Activated CD8-positive, alpha-beta memory T cell treated with anti-CD3 and anti-CD28 coated beads, Interleukin-2, amount 50 U/mL, for 1 hour (primary cell): ENCODE results near the gene SLC45A2.

ENCODE experiments used
- DNase-seq: peaks from one replicate; pipeline ENCODE4 v3.0.0-alpha.2; 2020; ENCODE audit errors: extremely low read depth

SLC45A2 gene

DNA sequence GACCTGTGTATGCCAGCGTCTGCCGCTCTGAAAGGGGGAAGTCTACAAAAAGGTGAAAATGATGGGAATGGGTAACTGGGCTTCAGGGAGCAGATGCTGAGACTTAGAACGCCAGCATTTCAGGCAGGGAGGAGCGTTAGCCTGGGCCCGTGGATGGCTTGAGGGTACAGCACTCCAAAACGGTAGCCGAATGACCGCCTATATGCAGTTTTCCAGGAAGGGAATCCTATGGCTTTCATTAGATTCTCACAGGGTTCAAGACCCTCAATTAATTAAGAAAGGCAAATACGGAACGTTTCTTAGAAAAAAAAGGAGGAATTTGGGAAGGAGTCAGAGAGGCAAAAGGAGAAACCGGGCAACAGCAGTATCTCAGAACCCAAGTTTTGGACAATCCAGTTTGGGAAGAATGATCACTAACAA, 22.7 kb upstream of the SLC45A2 start:
- DNase-seq, result no peak

DNA sequence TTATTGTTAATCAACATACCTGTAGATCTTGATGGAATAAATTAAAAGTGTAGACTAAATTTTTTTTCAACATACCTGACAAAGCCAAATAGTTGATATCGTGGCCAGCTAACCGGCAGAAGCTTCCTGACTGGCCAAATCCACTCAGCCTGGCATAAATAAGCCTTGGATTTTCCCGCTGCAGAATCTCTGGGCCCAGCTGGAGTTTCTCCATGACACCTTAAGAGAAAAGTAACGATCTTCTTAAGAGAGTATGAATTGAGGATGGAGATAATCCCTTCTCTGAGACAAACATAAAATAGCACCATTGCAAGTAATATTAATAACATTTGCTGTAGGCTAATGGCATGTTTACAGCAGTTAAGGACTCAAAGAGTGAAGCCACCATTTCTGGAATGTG, 21.2 kb upstream of the SLC45A2 start:
- DNase-seq, result no peak

DNA sequence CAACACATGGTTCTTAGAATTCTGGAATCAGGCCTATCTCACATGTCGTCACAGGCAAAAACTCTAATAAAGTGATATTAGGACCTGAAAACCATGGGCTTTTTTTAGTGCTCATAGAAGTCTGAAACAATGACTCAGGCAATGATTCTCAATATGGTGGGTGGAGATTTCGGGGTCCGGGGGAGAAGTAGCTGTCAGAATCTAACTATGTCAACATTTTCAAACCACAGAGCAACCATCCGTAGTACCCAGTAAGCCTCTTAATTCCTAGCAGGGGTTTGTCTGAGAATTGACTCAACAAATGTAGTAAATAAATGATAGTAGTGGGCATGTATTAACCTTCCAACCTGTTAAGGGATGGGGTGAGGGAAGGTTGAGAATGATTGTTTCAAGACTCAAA, 20.7 kb upstream of the SLC45A2 start:
- no peak for DNase-seq

GRCh38 chr5:34003941-34004340, 19.4 kb upstream of the SLC45A2 start:
- no peak for DNase-seq

- DNase-seq, result no peak
Measured at GRCh38 chr5:34002629-34003328, 18.3 kb upstream of the SLC45A2 start.

DNA sequence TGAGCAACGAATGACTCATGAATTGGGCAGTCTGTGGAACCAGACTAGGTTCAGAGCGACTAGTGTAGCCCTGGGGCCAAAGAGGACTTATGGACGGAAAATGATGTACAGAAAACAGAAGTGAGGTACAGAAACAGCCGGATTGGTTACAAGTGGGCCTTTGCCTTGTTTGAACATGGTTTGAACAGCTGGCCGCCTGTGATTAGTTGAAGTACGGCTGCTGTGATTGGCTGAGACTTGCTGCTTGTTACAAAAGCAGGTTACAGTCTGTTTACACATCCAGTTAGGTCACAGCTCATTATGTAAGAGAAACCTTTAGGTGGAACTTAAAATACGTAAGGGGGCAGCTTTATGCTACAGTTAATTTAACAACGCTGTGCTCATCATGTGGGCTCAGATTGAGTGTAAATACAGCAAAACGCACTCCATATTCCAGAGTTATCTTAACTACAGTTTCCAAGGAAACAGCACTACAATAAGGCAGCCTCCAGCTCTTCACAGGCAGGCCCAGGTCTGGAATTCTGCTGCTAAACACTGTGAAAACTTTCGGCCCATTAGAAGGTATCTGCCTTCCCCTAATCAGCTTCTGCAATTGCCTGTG, 16.8 kb upstream of the SLC45A2 start:
- no peak for DNase-seq

DNA sequence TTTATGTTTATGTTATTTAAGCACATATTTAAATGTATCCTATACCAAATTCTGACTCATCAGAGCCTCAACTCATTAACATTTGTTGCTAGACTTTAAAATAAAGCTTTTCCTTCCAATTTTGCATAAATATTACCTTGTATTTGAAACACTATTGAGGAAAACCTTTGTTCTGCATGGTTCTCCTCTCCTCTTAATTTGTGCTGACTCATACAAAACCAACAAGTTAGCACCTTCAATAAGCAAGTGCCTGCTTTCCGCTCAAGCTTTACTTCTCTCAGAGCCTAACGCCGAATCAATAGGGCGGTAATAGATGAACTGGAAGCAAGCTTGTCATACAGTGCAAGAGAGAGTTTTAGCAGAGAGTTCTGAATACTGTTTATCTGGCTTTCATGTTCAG, 15.5 kb upstream of the SLC45A2 start:
- DNase-seq, result no peak

DNA sequence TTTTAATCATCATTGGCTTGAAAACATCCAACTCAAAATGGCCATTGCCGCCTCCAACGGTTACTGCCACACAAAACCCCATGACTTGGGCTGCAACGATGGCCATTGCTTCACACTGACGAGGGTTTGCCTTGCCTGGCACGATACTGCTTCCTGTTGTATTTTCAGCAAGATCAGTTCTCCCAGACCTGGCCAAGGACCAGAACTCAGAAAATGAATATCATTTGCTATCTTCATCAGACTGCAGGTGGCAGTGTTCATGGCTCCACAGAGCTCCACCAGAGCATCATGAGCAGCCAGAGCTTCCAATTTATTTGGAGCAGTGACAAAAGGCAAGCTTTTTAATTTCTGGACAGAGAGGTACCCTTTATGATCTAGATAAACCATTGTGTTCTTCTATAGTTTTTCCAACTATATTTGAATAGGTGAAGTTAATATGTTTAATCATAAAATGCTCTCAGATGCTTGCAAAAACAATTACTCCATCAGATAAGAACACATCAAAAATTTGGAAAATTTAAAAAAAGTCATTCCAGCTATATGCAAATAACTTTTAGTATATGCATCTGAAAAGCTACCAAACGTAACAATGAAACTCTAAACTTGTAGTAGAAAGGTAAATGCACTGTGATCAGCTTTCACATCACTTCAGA, 13.0 kb upstream of the SLC45A2 start:
- DNase-seq, result no peak

DNA sequence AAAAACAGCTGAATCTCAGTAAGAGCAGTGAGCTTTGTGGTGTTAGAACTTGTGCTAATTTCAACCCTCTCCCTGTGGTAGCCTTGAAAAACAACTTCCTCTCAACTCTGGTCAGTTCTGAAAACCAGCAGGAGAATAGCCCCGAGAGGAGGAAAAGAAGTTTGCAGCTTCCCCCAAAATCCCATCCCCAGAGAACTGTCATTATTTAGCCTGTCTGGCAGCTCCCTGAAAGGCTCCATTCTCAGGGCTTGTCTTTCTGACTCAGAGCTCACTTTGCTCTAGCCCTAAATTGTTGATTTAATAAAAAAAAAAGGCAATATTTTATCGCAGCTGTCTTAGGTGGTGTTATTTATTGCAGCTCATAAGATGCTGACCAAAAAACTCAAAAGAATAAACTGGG, 11.4 kb upstream of the SLC45A2 start:
- no peak for DNase-seq

GRCh38 chr5:33994845-33995244, 10.4 kb upstream of the SLC45A2 start:
- no peak for DNase-seq

GRCh38 chr5:33992864-33993263, 8.4 kb upstream of the SLC45A2 start:
- no peak for DNase-seq

GRCh38 chr5:33985447-33985846, 954 bp upstream of the SLC45A2 start:
- no peak for DNase-seq

DNA sequence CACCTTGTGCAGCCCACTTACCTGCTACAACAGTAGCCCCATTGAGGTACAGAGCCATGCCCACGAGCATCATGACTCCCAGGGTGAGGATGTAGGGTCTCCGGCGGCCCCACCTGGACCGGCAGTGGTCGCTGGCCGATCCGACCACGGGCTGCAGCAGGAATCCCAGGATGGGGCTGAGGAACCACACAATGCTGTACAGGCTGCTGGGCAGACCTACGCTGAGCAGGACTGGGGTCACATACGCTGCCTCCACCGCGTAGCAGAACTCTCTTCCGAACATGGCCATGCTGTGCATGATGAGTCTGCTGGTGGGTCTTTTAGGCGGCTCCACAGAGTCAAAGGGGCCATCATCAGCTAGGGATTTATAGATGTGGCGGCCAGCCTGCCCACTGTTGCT, 315 bp downstream of the SLC45A2 start:
- no peak for DNase-seq

DNA sequence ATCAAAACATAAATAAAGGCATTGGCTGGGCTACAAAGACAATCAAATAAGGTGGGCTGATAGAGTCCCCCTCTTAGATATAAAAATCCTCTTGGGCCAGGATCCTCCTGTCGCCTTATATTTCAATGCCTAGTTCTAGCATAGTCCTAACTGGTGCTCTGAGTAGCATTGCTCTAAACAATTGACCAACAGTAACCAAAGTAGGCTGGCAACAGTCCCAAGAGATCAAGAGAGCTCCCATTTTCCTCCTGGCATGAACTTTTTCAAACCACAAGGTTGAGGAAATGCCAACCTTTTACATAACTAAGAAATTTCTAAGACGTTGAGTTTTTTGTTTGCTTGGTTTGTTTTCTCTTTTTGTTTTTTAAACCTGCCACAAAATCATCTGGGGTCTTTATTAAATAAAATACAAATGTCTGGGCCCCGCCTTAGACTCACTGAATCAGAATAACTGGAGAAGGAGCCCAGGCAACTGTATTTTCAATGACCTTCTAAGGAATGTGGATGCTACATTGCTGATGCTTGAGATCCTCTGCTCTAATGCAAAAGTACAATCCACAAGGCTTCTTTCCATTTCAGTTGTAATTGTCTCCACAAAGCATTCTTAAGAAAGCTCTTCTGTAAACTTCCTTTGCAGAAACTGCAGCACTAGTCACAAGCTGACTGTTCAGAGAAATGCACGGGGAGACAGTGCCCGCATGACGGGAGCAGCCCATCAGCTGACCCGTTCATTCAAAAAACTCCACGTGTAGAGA, 2.9 kb downstream of the SLC45A2 start:
- no peak for DNase-seq

GRCh38 chr5:33980030-33980429, 4.5 kb downstream of the SLC45A2 start:
- no peak for DNase-seq

GRCh38 chr5:33978306-33978705, 6.2 kb downstream of the SLC45A2 start:
- no peak for DNase-seq

DNA sequence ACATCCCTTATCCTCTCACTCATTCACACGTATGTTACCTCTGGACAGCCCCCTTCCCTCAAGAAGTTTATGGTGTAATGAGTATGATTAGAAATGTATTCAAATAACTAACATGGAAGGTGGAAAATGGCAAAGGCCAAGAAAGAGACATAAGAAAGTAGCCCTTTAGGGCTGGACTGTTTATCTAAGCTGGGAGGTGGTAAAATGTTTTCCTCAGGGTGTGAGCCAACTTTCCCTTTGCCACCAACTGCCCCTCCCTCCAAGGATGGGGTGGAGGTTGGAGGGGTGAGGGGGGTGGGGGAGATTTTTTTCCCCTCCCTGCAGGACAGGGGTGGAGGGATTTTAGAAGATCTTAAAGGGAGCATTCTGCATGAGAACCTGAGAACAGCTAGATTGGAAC, 8.2 kb downstream of the SLC45A2 start:
- DNase-seq, result no peak

GRCh38 chr5:33975852-33976251, 8.6 kb downstream of the SLC45A2 start:
- DNase-seq, result no peak

DNA sequence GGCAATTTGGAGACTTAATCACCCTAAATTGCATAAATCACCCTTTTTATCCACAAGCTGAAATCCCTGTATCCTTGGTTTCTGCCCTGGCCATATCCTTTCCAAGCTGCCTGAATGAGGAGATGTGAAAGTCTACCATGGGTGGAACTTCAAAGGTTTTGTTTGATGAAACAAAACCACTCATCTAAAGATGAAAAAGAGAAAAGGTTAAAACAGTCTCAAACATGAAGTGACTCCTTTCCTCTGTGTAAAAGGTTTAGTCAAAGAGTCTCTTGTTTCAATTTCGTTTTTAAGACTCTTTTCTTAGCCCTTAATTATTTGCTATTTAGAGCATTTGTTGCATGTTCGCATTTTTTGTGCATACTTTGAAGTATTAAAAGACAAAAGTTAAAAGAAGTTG, 11.2 kb downstream of the SLC45A2 start:
- DNase-seq, result no peak

- no peak for DNase-seq
Measured at GRCh38 chr5:33969572-33970452, 14.7 kb downstream of the SLC45A2 start.

GRCh38 chr5:33968211-33969005, 16.1 kb downstream of the SLC45A2 start:
- no peak for DNase-seq
